IPS DF 19.7 (cell line): ENCODE results near the gene DIDO1.

Source experiments
- DNase-seq: peaks from one replicate; pipeline ENCODE4 v3.0.0-alpha.2; 2013; ENCODE audit warnings: low read depth, low spot score

DIDO1 gene

DNA sequence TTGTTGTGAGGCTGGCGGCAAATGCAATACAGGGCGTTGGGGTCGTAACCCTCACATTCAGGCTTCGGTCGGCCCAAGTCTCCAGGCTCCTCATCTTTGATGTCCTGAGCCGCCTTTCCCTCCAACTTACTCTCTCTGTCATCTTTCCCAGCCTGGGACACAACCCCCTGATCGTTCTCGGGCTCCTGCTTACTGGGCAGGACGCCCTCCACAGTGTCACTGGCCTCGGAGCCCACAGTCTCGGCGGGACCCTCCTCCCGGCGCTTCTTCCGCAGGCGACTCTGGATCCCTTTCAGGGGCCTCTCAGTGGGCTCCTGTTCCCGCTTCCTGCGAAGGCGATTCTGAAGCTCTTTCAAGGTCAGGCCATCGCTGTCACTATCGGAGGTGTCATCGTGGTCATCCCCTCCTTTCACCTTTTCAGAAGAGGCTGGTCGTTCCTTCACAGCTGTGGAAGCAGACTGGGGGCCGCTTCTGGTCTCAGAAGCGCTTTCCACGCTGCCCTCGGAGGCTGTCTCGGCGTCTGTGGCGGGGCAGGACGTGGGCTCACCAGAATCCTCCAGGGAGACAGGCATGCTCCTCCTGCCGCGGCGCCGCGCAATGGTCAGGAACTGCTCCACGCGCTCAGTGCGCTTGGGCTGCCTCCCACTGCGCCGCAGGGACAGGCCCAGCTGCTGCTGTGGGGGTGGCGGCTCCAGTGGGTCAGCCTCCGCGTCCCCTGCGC, 15.4 kb downstream of the DIDO1 start:
- DNase-seq: no peak

DNA sequence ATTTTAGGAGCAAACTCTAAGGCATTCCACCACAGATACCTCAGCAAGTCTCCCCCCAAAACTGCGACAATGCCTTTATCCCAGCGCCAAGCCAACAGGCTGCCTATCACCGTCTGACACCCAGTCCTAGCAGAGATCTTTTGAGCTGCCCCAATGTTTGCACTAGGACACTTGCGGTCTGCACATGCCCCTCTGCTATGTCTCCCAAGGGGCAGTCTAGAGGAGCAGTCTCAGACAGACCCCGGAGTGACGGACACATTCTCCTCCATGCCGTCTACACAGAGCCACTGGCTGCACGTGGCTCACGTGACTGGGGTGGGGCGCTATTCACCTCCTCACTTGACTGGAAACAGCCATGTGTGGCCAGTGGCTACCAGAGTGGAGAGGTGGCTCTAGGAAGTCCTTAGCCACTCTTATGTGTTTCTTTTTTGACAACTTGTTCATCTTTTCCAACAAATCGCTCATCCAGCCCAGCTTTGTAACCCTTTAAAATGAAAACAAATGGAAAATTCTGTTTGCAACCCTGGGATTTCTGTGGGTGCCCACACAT, 16.0 kb downstream of the DIDO1 start:
- no peak for DNase-seq

DNA sequence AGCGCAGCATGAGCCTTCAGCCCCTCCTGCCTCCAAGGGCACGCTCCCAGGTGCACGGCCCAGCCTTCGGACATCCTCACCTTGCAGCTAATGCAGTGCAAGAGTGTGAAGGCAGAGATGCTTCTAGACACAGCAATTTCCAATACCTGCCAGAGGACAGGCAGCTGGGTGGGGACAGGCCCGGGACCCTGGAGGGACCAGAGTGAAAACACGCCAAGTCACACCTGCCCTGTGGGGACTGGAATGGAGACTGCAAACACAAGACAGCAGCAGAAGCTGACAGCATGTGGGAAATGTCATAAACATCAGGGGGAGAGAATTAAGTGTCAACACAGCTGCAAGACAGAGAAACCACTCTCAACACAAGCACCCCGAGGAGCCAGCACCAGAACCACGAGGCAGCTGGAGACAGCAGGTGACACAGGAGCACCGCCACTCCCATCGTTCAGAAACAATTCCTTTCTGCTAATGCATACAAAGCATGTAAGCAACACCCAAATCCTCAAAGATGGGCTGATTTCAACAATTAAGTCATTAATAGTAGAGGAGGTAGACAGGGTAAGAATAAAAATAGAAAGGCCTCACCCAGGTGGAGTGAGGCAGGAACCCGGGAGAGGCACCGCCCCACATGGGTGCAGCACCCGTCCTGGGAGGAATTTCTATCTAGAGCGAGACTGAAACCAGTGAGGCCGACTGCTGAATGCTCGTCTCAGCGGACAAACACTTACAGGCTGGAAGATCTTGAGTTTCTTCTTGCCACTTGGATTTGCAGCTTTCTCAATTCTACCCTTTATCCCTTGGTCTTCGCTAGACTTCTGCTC, 17.1 kb downstream of the DIDO1 start:
- DNase-seq: no peak

DNA sequence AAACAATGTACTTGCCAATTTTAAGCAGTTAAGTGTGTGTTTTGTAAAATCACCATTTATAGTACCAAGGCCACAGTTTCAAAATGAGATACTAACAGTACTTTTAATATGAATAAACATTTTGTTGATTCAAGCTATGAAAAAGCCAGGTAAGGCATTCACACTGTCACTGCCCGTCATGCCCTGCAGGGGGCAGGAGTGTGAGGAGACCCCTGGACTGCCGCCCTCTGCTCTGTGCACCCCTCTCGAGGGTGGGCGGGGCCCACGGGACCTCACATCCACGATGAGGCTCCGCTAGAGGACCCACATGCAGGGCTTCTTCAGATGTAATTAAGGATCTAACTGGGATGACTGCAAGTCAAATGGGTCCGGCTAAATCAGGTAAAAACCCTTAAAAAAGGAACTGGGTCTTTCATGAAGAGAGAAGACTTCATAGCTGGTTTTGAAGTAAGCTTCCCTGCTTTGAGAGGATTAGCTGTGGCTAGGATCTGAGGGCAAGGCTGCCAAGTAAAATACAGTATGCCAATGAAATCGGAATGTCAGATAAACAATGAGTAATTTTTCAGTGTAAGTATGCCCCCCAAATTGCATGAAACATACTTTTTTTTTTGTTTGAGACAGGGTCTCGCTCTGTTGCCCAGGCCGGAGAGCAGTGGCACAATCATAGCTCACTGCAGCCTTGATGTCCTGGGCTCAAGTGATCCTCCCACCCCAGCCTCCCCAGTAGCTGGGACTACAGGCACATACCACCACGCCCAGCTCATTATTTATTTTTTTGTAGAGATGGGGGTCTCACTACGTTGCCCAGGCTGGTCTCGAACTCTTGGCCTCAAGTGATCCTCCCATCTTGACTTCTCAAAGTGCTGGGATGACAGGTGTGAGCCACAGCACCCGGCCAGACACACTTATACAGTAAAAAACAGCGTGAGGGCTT, 18.7 kb downstream of the DIDO1 start:
- DNase-seq: no peak

DNA sequence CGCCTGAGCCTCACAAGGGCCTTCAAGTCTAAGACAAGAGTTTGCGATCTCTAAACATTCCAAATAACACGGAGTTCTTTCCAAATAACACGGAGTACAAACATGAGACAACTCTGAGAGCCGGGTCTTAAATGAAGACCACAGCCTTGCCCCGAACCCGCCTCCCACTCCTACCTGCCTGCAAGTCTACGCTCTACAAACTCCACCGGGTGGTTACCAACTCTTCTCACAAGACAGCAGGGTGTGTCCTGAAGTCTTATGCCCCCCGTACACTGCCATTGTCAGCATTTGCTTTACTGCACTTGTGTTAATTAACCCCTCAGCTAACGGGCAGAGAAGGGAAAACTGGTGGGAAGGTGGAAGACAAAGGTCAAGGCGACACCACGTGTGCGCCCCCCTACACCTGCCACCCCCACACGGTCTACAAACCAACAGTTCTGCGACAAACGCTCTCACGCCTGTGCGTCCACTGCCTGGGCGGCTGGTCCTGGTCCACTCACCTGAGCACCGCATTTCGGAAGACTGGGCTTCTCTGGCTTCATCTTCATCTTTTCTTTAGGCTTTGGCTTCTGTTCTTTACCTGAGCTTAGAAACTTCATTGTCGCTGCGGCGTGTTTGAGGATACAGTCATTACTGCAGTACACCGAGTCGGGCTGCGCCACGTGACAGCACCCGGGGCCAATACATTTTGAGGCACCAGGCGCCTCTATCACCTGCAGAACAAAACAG, 19.5 kb downstream of the DIDO1 start:
- DNase-seq: no peak

DNA sequence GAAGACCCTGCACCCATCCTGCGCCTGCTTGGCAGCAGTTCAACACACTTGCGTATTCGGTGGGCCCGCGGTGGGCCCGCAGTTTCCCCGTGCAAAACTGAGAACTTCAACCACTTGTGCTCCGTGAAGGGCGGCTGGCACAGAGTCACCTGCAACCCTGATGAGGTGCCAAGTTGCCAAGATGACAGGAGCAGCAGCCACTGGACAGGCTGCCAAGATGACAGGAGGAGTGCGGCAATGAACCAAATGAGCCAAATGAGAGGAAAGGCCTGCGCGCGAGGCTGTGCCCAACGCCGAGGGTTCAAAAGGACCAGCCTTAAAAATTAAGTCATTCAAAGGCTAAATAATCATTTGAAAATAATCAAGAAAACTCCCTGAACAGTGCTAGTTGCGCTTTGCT, 20.1 kb downstream of the DIDO1 start:
- no peak for DNase-seq

DNA sequence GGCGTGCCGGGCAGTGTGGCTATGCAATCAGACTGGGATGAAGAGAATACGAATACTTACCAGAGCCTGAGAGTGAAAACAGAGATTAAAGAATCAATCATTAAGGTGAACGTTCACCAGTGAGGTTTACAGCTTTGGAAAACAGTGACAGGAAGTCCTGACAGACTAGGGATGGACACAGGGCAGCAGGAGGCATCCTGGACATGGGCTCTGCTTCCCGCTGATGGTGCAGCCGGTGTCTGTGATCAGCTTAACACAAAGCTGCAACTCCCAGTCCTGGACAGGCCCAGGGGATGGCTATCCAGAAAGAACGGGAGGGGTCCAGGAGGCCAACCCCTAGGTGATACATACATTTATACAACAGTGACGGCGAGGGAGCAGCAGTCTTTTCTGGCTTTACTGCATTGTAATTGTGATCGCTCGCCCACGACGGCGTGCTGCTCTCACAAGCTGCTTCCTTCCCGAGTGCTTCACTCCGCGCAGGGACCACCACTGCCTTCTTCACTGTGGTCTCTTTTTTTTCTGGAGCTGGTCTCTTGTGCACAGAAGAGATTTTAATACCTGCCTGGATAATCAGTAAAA, 20.7 kb downstream of the DIDO1 start:
- DNase-seq: no peak

DNA sequence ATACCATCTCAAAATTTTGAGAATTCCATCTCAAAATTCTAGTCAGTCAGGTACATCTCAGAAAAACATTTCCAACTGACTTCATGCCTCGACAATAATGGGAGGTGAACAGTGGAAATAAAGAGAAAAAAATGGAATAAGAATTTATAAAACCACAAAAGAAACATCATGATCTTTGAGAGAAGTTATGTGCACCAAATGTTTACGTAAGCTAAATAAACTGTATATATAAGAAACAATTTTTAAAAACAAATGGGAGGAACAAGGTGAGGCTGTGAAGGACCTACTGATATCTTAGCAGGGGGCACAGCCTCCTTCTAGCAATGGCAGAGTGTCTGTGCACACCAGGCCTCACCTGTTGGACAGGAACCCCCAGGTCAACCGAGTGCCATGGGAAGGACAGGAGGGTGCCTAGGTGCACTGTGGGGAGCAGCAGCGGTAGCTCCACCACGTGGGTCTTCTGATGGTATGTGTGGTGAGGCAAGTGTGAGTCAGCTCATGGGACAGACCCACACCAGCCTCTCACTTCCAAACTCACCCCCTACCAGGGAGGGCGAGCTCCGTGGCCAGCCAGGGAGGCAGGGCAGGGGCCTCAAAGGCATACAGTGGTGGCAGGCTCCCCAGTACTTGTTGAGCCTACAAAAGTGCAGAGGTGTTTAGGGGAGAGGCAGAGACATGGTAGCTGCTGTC, 23.2 kb downstream of the DIDO1 start:
- DNase-seq: no peak

DNA sequence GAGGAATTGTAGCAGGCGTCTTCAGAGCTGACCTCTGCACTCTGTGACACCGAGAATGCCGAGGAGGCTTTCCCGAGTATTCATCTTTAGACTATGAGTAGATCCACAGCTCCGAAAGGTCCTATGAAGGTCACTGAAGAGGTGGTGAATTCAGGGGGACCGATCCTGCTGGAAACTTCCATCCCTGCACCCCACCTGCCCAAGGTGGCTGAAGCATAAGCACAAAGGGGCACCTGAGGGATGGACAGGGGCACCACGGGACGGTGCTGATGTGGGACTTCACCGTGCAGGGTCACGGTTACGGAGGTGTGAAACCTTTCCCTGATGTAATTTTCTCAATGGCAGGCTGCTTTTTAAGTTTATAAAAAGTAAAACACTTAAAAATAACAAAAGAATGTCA, 24.4 kb downstream of the DIDO1 start:
- no peak for DNase-seq

DNA sequence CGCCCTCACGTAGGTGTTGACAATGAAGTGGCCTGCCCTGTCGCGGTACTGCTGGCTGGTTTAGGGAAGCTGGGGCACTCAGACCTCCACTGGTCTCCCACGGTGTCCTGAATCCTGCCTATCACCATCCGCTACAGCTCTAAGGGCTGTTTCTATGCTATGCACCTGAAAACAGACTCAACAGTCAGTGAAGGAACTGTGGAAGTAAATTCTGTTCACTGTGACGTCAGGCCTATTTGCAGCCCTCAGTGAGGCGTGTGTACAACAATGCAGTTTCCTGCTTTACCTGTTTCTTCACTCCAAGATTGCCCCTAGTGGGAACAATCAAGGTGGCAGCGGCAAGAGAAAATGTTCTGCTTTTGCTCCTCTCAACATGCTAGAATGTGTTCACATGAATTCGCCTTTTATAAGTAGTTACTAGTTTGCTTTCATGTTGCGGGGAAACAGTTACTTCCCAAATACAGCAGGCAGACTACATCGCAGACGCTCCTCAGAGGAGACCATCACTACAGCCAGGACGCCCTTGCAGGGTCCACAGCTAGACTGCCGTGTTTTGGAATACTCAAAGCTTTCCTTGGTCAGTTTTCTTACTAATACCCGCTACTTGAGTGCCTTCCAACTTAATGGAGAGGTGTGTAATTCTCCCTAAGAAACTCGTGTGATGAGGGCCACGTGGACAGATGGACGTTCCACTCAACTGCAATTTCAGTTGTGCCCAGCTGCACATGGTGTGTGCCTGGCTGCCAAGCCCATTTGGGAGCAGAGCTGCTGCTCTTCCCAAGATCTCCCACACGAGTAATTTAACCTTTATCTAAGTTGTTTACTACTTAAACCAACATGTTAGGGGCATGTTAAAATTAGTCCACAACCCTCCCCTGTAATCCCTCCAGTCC, 25.4 kb downstream of the DIDO1 start:
- DNase-seq: no peak

DNA sequence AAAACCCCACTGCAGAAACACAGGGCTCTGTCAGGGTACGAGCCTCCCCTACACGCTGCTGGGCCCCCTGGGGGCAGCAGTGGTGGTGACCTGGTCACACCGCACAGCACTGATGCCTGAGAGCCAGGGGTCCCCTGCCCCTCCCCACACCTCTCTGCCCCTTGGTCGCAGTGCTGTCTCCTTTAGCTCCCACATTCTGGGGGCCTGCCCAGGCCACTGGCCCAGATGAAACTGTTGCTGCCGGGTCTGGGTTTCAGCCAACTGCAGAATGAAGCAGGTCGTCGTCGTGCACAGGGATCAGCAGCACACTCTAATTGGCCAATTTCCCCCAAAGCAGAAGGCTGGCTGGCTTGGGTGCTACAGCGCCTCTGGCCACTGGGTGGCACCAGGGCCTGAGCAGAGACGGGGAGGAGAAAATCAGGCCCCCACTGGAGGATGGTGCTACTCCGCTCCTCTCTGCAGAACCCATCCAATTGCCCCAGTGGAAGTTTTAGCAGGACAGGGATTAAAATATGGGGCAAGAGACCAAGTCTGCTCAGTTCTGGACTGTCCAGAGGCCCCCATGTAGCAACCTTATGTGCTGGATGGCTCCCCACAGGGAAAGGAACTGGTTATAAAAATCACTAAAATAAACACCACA, 26.1 kb downstream of the DIDO1 start:
- no peak for DNase-seq

DNA sequence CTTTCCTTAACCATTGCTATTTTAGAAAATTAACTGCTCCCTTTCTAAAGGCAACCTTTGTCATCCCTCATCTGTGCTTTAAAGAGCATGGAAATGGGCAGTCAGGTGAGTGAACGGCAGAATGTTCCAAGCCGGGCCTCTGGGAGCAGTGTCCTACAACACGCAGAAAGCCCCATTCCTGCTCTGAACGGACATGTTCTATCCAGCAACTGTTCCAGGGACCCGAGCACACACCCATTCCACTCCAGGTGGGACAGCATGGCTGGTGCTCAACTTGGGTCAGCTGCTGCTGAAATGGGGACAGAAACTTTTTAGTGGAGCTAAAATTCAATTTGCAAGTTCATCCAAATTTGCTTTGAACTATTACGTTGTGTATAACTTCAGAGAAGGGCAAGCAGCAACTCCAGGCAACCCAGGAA, 26.7 kb downstream of the DIDO1 start:
- no peak for DNase-seq

DNA sequence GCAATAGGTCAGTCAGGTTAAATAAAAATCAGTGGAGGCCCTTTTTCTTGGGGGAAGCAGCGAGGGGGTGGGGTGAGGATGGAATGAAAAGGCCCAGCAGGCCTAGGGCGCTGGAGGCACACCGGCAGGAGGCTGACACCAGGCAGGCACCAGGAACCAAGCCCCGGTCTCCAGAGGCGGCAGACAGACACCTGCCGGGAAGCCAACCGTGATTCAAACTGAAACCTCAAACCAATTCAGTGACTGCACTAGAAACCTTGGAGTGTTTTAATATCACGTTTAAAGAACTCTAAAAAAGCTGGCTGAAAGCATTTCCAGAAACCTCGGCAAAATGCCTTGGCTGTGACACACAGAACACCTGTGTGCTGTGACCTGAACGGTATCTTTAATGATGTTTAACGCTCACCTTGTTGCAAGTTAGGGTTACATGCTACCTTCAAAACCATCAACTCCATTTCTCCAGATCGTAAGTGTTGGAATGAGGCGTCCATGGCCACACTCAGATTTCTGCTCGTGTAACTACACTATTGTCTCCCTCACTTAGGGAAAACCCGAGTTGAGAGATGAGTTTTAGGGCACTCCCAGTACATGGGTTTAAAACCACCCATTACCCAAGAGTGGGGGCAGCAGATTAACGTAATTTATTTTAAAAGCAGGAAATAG, 27.2 kb downstream of the DIDO1 start:
- DNase-seq: no peak

DNA sequence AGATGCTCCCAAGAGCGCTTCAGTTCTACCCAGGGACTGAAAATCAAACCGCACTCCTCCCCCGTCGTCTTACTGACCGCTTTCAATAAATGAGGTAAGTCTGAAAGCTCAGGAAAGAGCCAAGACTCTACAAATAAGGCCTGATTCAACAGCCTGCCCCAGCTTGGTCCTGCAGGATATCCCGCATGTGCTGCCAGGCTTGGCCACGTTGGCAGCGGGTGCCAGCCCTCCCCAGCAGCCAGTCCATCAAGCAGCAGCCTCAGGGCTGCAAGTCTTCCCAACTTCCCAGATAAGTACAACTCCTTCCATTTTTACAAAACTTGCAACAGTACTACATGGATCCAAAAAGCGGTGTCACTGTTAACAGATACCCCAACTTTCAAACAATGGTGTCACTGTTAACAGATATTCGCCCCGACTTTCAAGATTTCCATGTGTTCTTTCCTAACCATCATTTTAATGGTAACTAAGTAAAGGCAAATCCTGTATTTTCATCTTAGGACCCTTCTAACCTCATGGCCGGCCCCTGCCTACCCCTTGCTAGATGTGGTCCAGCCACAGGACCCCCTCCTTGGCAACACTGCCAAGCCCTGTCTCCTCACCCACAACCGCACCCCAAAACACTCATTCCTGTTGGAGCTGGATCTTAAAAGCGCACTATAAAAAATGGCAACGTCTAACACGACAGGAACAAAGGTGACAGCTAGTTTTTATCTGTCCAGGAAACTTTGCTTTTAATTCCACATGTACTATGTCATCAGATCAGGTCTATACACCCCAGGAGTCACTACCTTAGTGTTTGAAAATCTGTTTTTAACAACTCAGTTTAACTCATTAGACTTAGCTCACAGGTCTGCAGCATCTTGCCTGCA, 28.0 kb downstream of the DIDO1 start:
- DNase-seq: no peak

DNA sequence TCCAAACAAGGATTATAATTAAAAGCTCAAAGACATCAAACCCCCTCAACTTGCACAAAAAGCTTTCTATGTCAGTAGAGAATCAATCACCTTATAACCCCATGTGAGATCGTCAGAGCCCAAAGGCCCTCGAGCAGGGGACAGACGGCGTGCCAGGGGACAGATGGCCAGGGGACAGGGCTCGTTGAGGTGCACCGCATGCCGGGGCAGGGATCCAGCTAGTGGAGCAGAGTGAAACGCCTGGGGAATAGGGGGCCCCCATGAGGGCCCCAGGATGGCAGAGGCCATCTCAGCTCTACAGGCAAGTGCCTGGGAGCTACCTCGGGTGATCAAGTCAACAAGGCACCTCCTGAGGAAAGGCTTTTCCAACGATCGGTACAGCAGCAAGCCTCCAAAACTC, 28.6 kb downstream of the DIDO1 start:
- no peak for DNase-seq

DNA sequence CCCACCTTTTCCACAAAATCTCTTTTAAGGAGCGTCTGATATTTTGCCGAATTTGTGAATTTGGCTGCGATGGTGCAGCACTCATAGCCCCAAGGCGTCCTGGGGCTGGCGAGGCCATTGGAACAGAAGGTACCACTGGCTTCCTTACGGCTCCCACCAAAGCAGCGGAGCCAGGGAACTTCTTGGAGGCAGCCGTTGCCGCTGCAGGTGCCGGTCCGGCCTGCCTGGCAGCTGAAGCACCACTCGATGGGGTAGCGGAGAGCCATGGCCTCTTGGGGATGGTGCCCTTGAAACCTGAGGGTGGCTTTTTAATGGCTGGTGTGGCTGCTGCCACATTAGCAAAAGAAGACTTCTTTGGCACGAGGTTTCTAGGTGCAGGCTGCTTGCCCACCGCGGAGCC, 29.8 kb downstream of the DIDO1 start:
- no peak for DNase-seq

DNA sequence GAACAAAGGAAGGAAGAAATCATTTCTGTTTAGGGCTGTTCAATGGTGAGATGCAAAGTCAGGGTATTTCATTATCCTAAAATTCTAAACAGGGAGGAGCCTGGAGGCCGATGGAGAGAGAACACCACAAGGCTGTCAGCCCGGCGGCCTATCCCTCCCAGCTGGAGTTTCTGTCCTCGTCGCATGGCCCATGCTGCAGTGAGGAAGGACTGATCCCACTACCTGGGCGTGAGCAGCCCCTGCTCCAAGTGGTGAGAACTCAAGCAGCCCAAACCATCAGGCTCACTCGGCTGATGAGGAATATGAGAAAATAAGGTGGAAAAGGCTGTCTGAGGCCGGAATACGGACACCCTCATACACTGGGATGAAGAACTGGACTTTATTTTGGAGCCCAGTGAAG, 30.8 kb downstream of the DIDO1 start:
- no peak for DNase-seq
